HEK293 (cell line): ENCODE measurements around the gene TEX53.

Experiments
- CTCF ChIA-PET: fragments of 350-600 bp; formaldehyde crosslinking; extraction: SDS; loops from one replicate; lab custom pipeline; 2021; ENCODE audit warnings: antibody characterized with exemption; lab: Yijun Ruan, JAX
- POLR2A ChIA-PET: fragments of 300-600 bp; formaldehyde crosslinking; extraction: SDS; loops from one replicate; lab custom pipeline; 2020; ENCODE audit warnings: antibody characterized with exemption, inconsistent platforms; lab: Yijun Ruan, JAX
- H3K27ac ChIP-seq: fragments of 200-500 bp; sonication (Bioruptor generic); 2 replicates; pipeline ENCODE4 v1.5.1; 2014; ENCODE audit warnings: low read depth, low read length, control low read depth, inconsistent platforms; ENCODE audit errors: extremely low read depth
- H3K36me3 ChIP-seq, 2 experiments: fragments of 200-500 bp in 1 of 2; sonication (Bioruptor generic) in 1 of 2; 1 replicate in 1 of 2; 2 replicates in 1 of 2; pipeline ENCODE4 v1.5.1; 2014 to 2017; ENCODE audit warnings: inconsistent platforms in 2 of 2, low read length in 2 of 2; ENCODE audit not compliant: control insufficient read depth in 2 of 2, insufficient read depth in 1 of 2
- H3K4me1 ChIP-seq: fragments of 200-500 bp; sonication (Bioruptor generic); 2 replicates; pipeline ENCODE4 v1.5.1; 2014; ENCODE audit warnings: mild to moderate bottlenecking, low read length, inconsistent platforms; ENCODE audit not compliant: control insufficient read depth, insufficient read depth
- H3K4me3 ChIP-seq: 2 replicates; pipeline ENCODE4 v1.5.1; 2011; ENCODE audit warnings: low read depth, mild to moderate bottlenecking, control low read depth, low read length, moderate library complexity
- H3K9me3 ChIP-seq: fragments of 200-500 bp; sonication (Bioruptor generic); 2 replicates; pipeline ENCODE4 v1.5.1; 2014; ENCODE audit warnings: low read depth, low read length, inconsistent platforms; ENCODE audit not compliant: control insufficient read depth, insufficient read depth
- BCL11A ChIP-seq: fragments of 450-650 bp; formaldehyde crosslinking; IDR thresholded peaks from 2 replicates; pipeline ENCODE4 v1.5.1; 2016; ENCODE audit warnings: low read depth, missing biosample characterization, missing genetic modification characterization
- HOXC10 ChIP-seq: sonication (generic); formaldehyde crosslinking; IDR thresholded peaks from 2 replicates; pipeline ENCODE4 v1.8.1; 2023; ENCODE audit warnings: mild to moderate bottlenecking, missing genetic modification reagents
- HOXD13 ChIP-seq: sonication (generic); formaldehyde crosslinking; IDR thresholded peaks from 2 replicates; pipeline ENCODE4 v1.8.0; 2022; ENCODE audit warnings: missing genetic modification reagents, borderline replicate concordance
- KLF1 ChIP-seq: fragments of 450-650 bp; formaldehyde crosslinking; IDR thresholded peaks from 2 replicates; pipeline ENCODE4 v1.5.1; 2016; ENCODE audit warnings: missing biosample characterization, missing genetic modification characterization
- MYNN ChIP-seq: fragments of 450-650 bp; formaldehyde crosslinking; IDR thresholded peaks from 2 replicates; pipeline ENCODE4 v1.5.1; 2016; ENCODE audit warnings: missing biosample characterization, missing genetic modification characterization, borderline replicate concordance
- SP2 ChIP-seq: fragments of 450-650 bp; formaldehyde crosslinking; IDR thresholded peaks from 2 replicates; pipeline ENCODE4 v1.5.1; 2016; ENCODE audit warnings: missing biosample characterization, missing genetic modification characterization
- ZBTB10 ChIP-seq: fragments of 450-650 bp; formaldehyde crosslinking; IDR thresholded peaks from 2 replicates; pipeline ENCODE4 v1.5.1; 2016; ENCODE audit warnings: missing biosample characterization, missing genetic modification characterization
- ZBTB17 ChIP-seq: fragments of 450-650 bp; formaldehyde crosslinking; IDR thresholded peaks from 2 replicates; pipeline ENCODE4 v1.5.1; 2016; ENCODE audit warnings: missing biosample characterization, missing genetic modification characterization
- ZNF138 ChIP-seq: fragments of 450-650 bp; formaldehyde crosslinking; IDR thresholded peaks from 2 replicates; pipeline ENCODE4 v1.5.1; 2016; ENCODE audit warnings: missing biosample characterization, missing genetic modification characterization, borderline replicate concordance
- ZNF174 ChIP-seq: fragments of 450-650 bp; formaldehyde crosslinking; IDR thresholded peaks from 2 replicates; pipeline ENCODE4 v1.5.0; 2017; ENCODE audit warnings: missing biosample characterization, mild to moderate bottlenecking, missing genetic modification characterization
- ZNF211 ChIP-seq: fragments of 450-650 bp; formaldehyde crosslinking; IDR thresholded peaks from 2 replicates; pipeline ENCODE4 v1.5.1; 2016; ENCODE audit warnings: low read depth, missing biosample characterization, missing genetic modification characterization
- ZNF248 ChIP-seq: fragments of 450-650 bp; formaldehyde crosslinking; IDR thresholded peaks from 2 replicates; pipeline ENCODE4 v1.5.1; 2017; ENCODE audit warnings: missing biosample characterization, missing genetic modification characterization
- ZNF366 ChIP-seq: fragments of 450-650 bp; formaldehyde crosslinking; conservative IDR thresholded peaks from 2 replicates; pipeline ENCODE4 v1.5.1; 2016; ENCODE audit warnings: missing biosample characterization, missing genetic modification characterization
- ZNF37A ChIP-seq: fragments of 450-650 bp; IDR thresholded peaks from 2 replicates; pipeline ENCODE4 v1.5.1; 2018; ENCODE audit warnings: missing biosample characterization, missing genetic modification characterization
- ZNF391 ChIP-seq: fragments of 450-650 bp; formaldehyde crosslinking; IDR thresholded peaks from 2 replicates; pipeline ENCODE4 v1.5.1; 2016; ENCODE audit warnings: low read depth, missing biosample characterization, missing genetic modification characterization, borderline replicate concordance
- ZNF394 ChIP-seq: fragments of 450-650 bp; formaldehyde crosslinking; IDR thresholded peaks from 2 replicates; pipeline ENCODE4 v1.5.1; 2016; ENCODE audit warnings: missing biosample characterization, missing genetic modification characterization, mild to moderate bottlenecking, moderate library complexity, borderline replicate concordance
- ZNF530 ChIP-seq: fragments of 450-650 bp; formaldehyde crosslinking; IDR thresholded peaks from 2 replicates; pipeline ENCODE4 v1.5.1; 2016; ENCODE audit warnings: low read depth, missing biosample characterization, missing genetic modification characterization
- ZNF549 ChIP-seq: fragments of 450-650 bp; IDR thresholded peaks from 2 replicates; pipeline ENCODE4 v1.5.1; 2018; ENCODE audit warnings: missing biosample characterization, missing genetic modification characterization, mild to moderate bottlenecking, inconsistent platforms, moderate library complexity
- ZNF561 ChIP-seq: fragments of 450-650 bp; IDR thresholded peaks from 2 replicates; pipeline ENCODE4 v1.5.1; 2018; ENCODE audit warnings: missing biosample characterization, missing genetic modification characterization, borderline replicate concordance
- ZNF623 ChIP-seq: fragments of 450-650 bp; formaldehyde crosslinking; IDR thresholded peaks from 2 replicates; pipeline ENCODE4 v1.5.1; 2016; ENCODE audit warnings: missing biosample characterization, missing genetic modification characterization
- ZNF658 ChIP-seq: fragments of 450-650 bp; formaldehyde crosslinking; IDR thresholded peaks from 2 replicates; pipeline ENCODE4; 2016; ENCODE audit warnings: missing biosample characterization, missing genetic modification characterization
- ZNF701 ChIP-seq: fragments of 450-650 bp; formaldehyde crosslinking; IDR thresholded peaks from 2 replicates; pipeline ENCODE4 v1.5.1; 2016; ENCODE audit warnings: missing biosample characterization, missing genetic modification characterization

Gene TEX53

GRCh38 chr9:114701988-114702387, 44.4 kb upstream of the TEX53 start (continued):
- TF ChIP-seq ZNF530 (tag by site-specific recombination) (no peak), HOXD13 (CRISPR knock-in tag) (no peak)

DNA sequence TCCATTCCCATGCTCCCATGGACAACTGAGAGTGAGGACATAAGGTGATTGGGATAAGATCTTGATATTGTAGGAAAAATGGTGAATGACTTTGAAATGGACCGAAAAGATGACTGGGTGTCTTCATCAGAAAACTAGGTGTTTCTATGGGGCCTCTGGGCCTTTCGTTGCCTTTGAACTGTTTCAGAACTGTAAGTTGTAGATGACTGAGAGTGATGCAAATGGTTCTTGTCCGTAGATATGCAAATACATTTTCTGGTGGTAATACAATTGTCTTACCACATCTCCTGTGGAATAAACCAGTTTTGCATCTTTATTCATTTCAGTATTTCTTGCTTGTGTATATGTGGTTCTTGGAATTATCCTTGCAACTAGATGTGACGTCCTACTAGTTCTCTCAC, 40.3 kb upstream of the TEX53 start:
- CTCF ChIA-PET, result interaction anchor here (0.5 to 1.0 kb wide), 4 partner anchors 16 to 293 kb away, joined by 3 to 6 read pairs (median 3); no protein-coding TSS in a partner anchor
- no peak for TF ChIP-seq ZNF138 (tag by site-specific recombination)
- TF ChIP-seq ZNF623, result no peak
- TF ChIP-seq HOXC10 (CRISPR knock-in tag), result no peak
- POLR2A ChIA-PET, result no interaction called here
- Histone ChIP-seq H3K9me3 (no peaks in the 10 kb centered on the region), H3K27ac (no peak overlapping the region), H3K4me3 (no peak overlapping the region), H3K36me3 (no peaks in the 10 kb centered on the region), H3K4me1 (no peaks in the 10 kb centered on the region)

DNA sequence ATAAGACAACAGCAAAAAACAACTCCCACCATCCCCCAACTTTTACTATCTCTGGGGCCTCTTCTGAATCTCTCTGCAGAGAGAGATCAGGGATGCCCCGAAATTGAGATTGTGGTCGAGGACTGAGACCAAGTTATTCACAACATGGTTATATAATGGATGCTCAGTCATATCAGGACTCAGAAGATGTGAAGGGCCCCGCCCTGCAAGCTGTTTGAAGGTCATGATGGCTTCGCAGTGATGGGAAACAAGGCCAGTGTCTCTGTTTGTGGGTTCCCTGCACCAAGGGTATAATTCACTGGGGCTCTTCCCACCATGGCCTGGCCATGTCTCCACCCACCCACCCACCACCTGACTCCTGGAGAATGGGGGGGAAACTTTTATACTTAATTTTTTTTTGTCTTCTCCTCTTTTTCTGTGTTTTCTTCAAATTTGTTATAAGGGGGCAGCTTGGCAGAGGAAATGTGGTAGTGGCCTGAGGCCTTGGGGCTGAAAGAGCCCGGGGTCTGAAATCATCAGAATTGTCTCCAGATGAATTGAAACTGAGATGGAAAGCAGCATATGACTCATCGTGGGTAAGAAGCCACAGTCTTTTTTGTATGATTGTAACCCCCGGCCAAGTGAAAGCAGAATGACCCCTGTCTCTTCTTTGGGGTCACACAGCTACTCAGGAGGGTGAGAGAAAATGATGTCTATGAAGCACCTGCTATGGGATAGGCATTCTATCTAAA, 39.4 kb upstream of the TEX53 start:
- no peaks in the 10 kb centered on the region for H3K36me3 ChIP-seq
- no peaks in the 10 kb centered on the region for H3K4me1 ChIP-seq
- no peaks in the 10 kb centered on the region for H3K9me3 ChIP-seq
- no peak overlapping the region for H3K4me3 ChIP-seq
- H3K27ac ChIP-seq, result no peak overlapping the region
- CTCF ChIA-PET, result interaction anchor here (0.5 to 1.0 kb wide), 2 partner anchors 15 to 210 kb away, joined by 3 to 4 read pairs; no protein-coding TSS in a partner anchor
- POLR2A ChIA-PET, result no interaction called here
- TF ChIP-seq BCL11A (tag by site-specific recombination) (no peak), ZNF174 (no peak), SP2 (tag by site-specific recombination) (no peak), ZNF248 (tag by site-specific recombination) (no peak), ZBTB10 (tag by site-specific recombination) (no peak), KLF1 (tag by site-specific recombination) (no peak), ZNF561 (tag by site-specific recombination) (no peak), ZBTB17 (tag by site-specific recombination) (no peak), MYNN (tag by site-specific recombination) (no peak), ZNF391 (no peak), ZNF701 (tag by site-specific recombination) (no peak), ZNF658 (tag by site-specific recombination) (no peak), ZNF37A (tag by site-specific recombination) (no peak), ZNF211 (tag by site-specific recombination) (no peak), ZNF549 (tag by site-specific recombination) (no peak), ZNF394 (no peak), ZNF366 (tag by site-specific recombination) (no peak)
